ENCODE measurements around the gene POC1A.

The POC1A gene

GRCh38 chr3:52145736-52146110, 8.5 kb downstream of the POC1A start:
- no peak for DNase-seq (ENCODE audit: low read depth)
- no peak for TF ChIP-seq CTCF (conservative IDR thresholded peaks at IDR 0.05; ENCODE audit: low read depth, low read length)
- no peak overlapping the region for H3K4me3 ChIP-seq (ENCODE audit: low read length)

- no peak for DNase-seq (ENCODE audit: low read depth)
- no peak overlapping the region for H3K4me3 ChIP-seq (ENCODE audit: low read length)
- TF ChIP-seq CTCF (conservative IDR thresholded peaks at IDR 0.05; ENCODE audit: low read depth, low read length), result no peak
Observed at GRCh38 chr3:52144796-52145735, 9.2 kb downstream of the POC1A start.

GRCh38 chr3:52144034-52144795, 10.0 kb downstream of the POC1A start:
- no peak overlapping the region for H3K4me3 ChIP-seq (ENCODE audit: low read length)
- DNase-seq (ENCODE audit: low read depth), result peak; percentile 27
- TF ChIP-seq CTCF (conservative IDR thresholded peaks at IDR 0.05; ENCODE audit: low read depth, low read length), result peak; percentile 96

GRCh38 chr3:52143616-52144015, 10.6 kb downstream of the POC1A start:
- H3K4me3 ChIP-seq (ENCODE audit: low read length), result no peak overlapping the region
- no peak for DNase-seq (ENCODE audit: low read depth)
- TF ChIP-seq CTCF (conservative IDR thresholded peaks at IDR 0.05; ENCODE audit: low read depth, low read length), result no peak

- TF ChIP-seq CTCF (conservative IDR thresholded peaks at IDR 0.05; ENCODE audit: low read depth, low read length), result no peak
- H3K4me3 ChIP-seq (ENCODE audit: low read length), result no peak overlapping the region
Observed at GRCh38 chr3:52143156-52143555, 11.1 kb downstream of the POC1A start.

GRCh38 chr3:52141751-52142150, 12.5 kb downstream of the POC1A start:
- no peak overlapping the region for H3K4me3 ChIP-seq (ENCODE audit: low read length)
- DNase-seq (ENCODE audit: low read depth), result no peak
- TF ChIP-seq CTCF (conservative IDR thresholded peaks at IDR 0.05; ENCODE audit: low read depth, low read length), result no peak

More at GRCh38 chr3:52143156-52143555, 11.1 kb downstream of the POC1A start:
- DNase-seq (ENCODE audit: low read depth), result no peak
